GM12878 (cell line): ENCODE measurements around the gene ABL1.

ENCODE experiments used
- CBX5 ChIP-seq: sonication (generic); IDR thresholded peaks from 2 replicates; pipeline ENCODE4 v1.6.1; 2016; ENCODE audit warnings: low read depth, moderate library complexity, mild to moderate bottlenecking, inconsistent platforms
- CEBPB ChIP-seq, 2 experiments: fragments of 150-350 bp in 1 of 2; IDR thresholded peaks; 2 replicates each; pipeline ENCODE4 v1.6.1; 2012 to 2014; ENCODE audit warnings: low read depth in 2 of 2, low read length in 2 of 2, borderline replicate concordance in 1 of 2, inconsistent platforms in 1 of 2
- CHD2 ChIP-seq: IDR thresholded peaks from 2 replicates; pipeline ENCODE4 v1.6.1; 2011; ENCODE audit warnings: low read depth, low read length, improper control_type of control experiment, borderline replicate concordance
- CREB1 ChIP-seq: IDR thresholded peaks from 2 replicates; pipeline ENCODE4 v1.6.1; 2012; ENCODE audit warnings: low read depth, mild to moderate bottlenecking, inconsistent platforms
- EZH2 ChIP-seq: IDR thresholded peaks from 2 replicates; pipeline ENCODE4 v1.6.1; 2012; ENCODE audit warnings: low read depth, mild to moderate bottlenecking, control low read depth, inconsistent platforms, low read length, borderline replicate concordance; ENCODE audit not compliant: control insufficient read depth
- MYC ChIP-seq: IDR thresholded peaks from 2 replicates; pipeline ENCODE4 v1.6.1; 2011; ENCODE audit warnings: mild to moderate bottlenecking, low read length, moderate library complexity, inconsistent platforms; ENCODE audit not compliant: insufficient read depth, insufficient replicate concordance, insufficient read length, severe bottlenecking
- POLR2A ChIP-seq: IDR thresholded peaks from 2 replicates; pipeline ENCODE4 v1.6.1; 2011; ENCODE audit warnings: low read depth, mild to moderate bottlenecking, low read length
- POLR2AphosphoS5 ChIP-seq: IDR thresholded peaks from 2 replicates; pipeline ENCODE4 v1.6.1; 2011; ENCODE audit warnings: mild to moderate bottlenecking, low read length, inconsistent platforms
- SUZ12 ChIP-seq: fragments of 200-600 bp; sonication (generic); IDR thresholded peaks from one replicate; pipeline ENCODE4 v1.6.1; 2018; ENCODE audit warnings: antibody characterized with exemption, mild to moderate bottlenecking; ENCODE audit not compliant: unreplicated experiment
- YBX1 ChIP-seq: fragments of 450-650 bp; IDR thresholded peaks from 2 replicates; pipeline ENCODE4 v1.6.1; 2016; ENCODE audit warnings: antibody characterized with exemption
- TF ChIP-seq, protein P1 (sequence below), 3 experiments: IDR thresholded peaks in 2 of 3; conservative IDR thresholded peaks in 1 of 3; 2 replicates each; pipeline ENCODE4 v1.5.1; 2011; ENCODE audit warnings: low read depth in 3 of 3, low read length in 3 of 3, mild to moderate bottlenecking in 3 of 3, control low read depth in 2 of 3, moderate library complexity in 2 of 3, inconsistent platforms in 1 of 3, mixed read lengths in 1 of 3; ENCODE audit not compliant: control insufficient read depth in 2 of 3, insufficient read depth in 1 of 3; ENCODE audit errors: extremely low read depth in 1 of 3
- TF ChIP-seq, protein P2 (sequence below): IDR thresholded peaks from 2 replicates; pipeline ENCODE4 v1.6.1; 2012; ENCODE audit warnings: low read depth, low read length, improper control_type of control experiment
- TF ChIP-seq, protein P3 (sequence below): IDR thresholded peaks from 2 replicates; pipeline ENCODE4 v1.6.1; 2011; ENCODE audit warnings: borderline replicate concordance, low read depth, mild to moderate bottlenecking, moderate library complexity, low read length; ENCODE audit not compliant: insufficient read depth, poor library complexity, severe bottlenecking
- TF ChIP-seq, protein P4 (sequence below): fragments of 450-650 bp; IDR thresholded peaks from 2 replicates; pipeline ENCODE4 v1.6.1; 2017; ENCODE audit warnings: mild to moderate bottlenecking

DNA sequence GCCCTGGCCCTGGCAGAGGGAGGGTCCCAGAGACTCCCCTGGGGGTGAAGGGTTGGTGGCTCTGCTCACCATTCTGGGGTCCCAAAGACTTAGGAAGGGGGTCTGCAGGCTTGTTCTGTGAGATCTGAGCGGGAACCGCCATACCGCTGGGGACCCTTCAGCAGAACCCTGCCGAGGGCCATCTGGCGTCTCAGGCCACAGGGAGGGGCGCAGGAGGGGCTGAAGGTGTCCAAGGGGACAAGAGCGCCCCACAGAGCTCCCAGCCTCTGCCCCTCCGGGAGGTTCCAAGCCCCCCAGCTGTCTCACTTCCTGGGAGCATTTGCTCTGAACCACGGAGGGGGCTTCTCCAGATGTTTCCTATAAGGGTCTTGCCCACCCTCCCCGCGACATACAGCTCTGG lies 99.2 kb downstream of the ABL1 start:
- TF ChIP-seq EZH2 (no peak), SUZ12 (no peak), MYC (no peak), POLR2A (no peak), CHD2 (no peak), POLR2AphosphoS5 (no peak), CEBPB (IDR thresholded peaks at IDR 0.05; ENCODE audit: borderline replicate concordance in 1 of 2, low read depth in 2 of 2, low read length in 2 of 2) (no peak), YBX1 (no peak), CBX5 (no peak), CREB1 (no peak)
- TF ChIP-seq, protein P1, sequence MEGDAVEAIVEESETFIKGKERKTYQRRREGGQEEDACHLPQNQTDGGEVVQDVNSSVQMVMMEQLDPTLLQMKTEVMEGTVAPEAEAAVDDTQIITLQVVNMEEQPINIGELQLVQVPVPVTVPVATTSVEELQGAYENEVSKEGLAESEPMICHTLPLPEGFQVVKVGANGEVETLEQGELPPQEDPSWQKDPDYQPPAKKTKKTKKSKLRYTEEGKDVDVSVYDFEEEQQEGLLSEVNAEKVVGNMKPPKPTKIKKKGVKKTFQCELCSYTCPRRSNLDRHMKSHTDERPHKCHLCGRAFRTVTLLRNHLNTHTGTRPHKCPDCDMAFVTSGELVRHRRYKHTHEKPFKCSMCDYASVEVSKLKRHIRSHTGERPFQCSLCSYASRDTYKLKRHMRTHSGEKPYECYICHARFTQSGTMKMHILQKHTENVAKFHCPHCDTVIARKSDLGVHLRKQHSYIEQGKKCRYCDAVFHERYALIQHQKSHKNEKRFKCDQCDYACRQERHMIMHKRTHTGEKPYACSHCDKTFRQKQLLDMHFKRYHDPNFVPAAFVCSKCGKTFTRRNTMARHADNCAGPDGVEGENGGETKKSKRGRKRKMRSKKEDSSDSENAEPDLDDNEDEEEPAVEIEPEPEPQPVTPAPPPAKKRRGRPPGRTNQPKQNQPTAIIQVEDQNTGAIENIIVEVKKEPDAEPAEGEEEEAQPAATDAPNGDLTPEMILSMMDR (IDR thresholded peaks at IDR 0.05 in 2 of 3, conservative IDR thresholded peaks at IDR 0.05 in 1 of 3; ENCODE audit: control insufficient read depth in 2 of 3, extremely low read depth in 1 of 3, insufficient read depth in 1 of 3, low read depth in 3 of 3, low read length in 3 of 3): no peak
- TF ChIP-seq, protein P2, sequence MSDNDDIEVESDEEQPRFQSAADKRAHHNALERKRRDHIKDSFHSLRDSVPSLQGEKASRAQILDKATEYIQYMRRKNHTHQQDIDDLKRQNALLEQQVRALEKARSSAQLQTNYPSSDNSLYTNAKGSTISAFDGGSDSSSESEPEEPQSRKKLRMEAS: no peak
- TF ChIP-seq, protein P3, sequence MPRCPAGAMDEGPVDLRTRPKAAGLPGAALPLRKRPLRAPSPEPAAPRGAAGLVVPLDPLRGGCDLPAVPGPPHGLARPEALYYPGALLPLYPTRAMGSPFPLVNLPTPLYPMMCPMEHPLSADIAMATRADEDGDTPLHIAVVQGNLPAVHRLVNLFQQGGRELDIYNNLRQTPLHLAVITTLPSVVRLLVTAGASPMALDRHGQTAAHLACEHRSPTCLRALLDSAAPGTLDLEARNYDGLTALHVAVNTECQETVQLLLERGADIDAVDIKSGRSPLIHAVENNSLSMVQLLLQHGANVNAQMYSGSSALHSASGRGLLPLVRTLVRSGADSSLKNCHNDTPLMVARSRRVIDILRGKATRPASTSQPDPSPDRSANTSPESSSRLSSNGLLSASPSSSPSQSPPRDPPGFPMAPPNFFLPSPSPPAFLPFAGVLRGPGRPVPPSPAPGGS: no peak
- TF ChIP-seq, protein P4, sequence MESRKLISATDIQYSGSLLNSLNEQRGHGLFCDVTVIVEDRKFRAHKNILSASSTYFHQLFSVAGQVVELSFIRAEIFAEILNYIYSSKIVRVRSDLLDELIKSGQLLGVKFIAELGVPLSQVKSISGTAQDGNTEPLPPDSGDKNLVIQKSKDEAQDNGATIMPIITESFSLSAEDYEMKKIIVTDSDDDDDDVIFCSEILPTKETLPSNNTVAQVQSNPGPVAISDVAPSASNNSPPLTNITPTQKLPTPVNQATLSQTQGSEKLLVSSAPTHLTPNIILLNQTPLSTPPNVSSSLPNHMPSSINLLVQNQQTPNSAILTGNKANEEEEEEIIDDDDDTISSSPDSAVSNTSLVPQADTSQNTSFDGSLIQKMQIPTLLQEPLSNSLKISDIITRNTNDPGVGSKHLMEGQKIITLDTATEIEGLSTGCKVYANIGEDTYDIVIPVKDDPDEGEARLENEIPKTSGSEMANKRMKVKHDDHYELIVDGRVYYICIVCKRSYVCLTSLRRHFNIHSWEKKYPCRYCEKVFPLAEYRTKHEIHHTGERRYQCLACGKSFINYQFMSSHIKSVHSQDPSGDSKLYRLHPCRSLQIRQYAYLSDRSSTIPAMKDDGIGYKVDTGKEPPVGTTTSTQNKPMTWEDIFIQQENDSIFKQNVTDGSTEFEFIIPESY: no peak
